Measurements from ENCODE around the gene TRAF1. TPM values are rescaled to one million over a fixed set of nuclear protein-coding genes. Genes with fewer than 3 reads are reported as not detected.

The TRAF1 gene
- total and polyA plus RNA-seq, 4 donors: 0.38 to 2.6 (median 0.71) TPM

GRCh38 chr9:120899490-120900068, 27.0 kb downstream of the TRAF1 start:
- WGBS: 88% methylated on average over 6 of the region's 6 CpGs
- Histone ChIP-seq H3K4me3 (ENCODE audit: low read depth in 1 of 3, low read length in 3 of 3) (no peak overlapping the region), H3K36me3 (ENCODE audit: control insufficient read depth in 4 of 4, insufficient read depth in 3 of 4, low read depth in 1 of 4, low read length in 3 of 4) (no peaks in the 10 kb centered on the region), H3K4me1 (ENCODE audit: control insufficient read depth in 4 of 4, insufficient read depth in 4 of 4, low read length in 3 of 4) (no peaks in the 10 kb centered on the region), H3K27ac (ENCODE audit: low read depth in 1 of 2, low read length in 2 of 2) (no peak overlapping the region), H3K9ac (ENCODE audit: low read depth in 1 of 2, low read length in 2 of 2) (no peak overlapping the region), H3K27me3 (ENCODE audit: control insufficient read depth in 4 of 4, insufficient read depth in 4 of 4, low read length in 3 of 4) (no peaks in the 10 kb centered on the region), H3K9me3 (ENCODE audit: control insufficient read depth in 4 of 4, low read length in 3 of 4) (no peaks in the 10 kb centered on the region)
- TF ChIP-seq GABPA (IDR thresholded peaks at IDR 0.05 in 1 of 2, conservative IDR thresholded peaks at IDR 0.05 in 1 of 2): no peak
- no peak for TF ChIP-seq NR2F2 (IDR thresholded peaks at IDR 0.05)
- TF ChIP-seq RXRA (IDR thresholded peaks at IDR 0.05): no peak
- no peak for TF ChIP-seq EGR1 (IDR thresholded peaks at IDR 0.05; ENCODE audit: low read depth in 2 of 2)
- TF ChIP-seq SP1 (IDR thresholded peaks at IDR 0.05): no peak
- no peak for TF ChIP-seq JUND (IDR thresholded peaks at IDR 0.05)
- no peak for TF ChIP-seq HNF4G (IDR thresholded peaks at IDR 0.05)
- TF ChIP-seq, protein P1, sequence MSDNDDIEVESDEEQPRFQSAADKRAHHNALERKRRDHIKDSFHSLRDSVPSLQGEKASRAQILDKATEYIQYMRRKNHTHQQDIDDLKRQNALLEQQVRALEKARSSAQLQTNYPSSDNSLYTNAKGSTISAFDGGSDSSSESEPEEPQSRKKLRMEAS (IDR thresholded peaks at IDR 0.05): no peak
- TF ChIP-seq ZBTB33 (IDR thresholded peaks at IDR 0.05): no peak
- TF ChIP-seq RAD21 (IDR thresholded peaks at IDR 0.05): no peak
- no peak for TF ChIP-seq FOXA1 (IDR thresholded peaks at IDR 0.05)
- TF ChIP-seq, protein P2, sequence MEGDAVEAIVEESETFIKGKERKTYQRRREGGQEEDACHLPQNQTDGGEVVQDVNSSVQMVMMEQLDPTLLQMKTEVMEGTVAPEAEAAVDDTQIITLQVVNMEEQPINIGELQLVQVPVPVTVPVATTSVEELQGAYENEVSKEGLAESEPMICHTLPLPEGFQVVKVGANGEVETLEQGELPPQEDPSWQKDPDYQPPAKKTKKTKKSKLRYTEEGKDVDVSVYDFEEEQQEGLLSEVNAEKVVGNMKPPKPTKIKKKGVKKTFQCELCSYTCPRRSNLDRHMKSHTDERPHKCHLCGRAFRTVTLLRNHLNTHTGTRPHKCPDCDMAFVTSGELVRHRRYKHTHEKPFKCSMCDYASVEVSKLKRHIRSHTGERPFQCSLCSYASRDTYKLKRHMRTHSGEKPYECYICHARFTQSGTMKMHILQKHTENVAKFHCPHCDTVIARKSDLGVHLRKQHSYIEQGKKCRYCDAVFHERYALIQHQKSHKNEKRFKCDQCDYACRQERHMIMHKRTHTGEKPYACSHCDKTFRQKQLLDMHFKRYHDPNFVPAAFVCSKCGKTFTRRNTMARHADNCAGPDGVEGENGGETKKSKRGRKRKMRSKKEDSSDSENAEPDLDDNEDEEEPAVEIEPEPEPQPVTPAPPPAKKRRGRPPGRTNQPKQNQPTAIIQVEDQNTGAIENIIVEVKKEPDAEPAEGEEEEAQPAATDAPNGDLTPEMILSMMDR (IDR thresholded peaks at IDR 0.05; ENCODE audit: low read depth, low read length, missing input control): no peak
- no peak for TF ChIP-seq FOXA2 (IDR thresholded peaks at IDR 0.05)
- no peak for TF ChIP-seq YY1 (IDR thresholded peaks at IDR 0.05)
- TF ChIP-seq, protein P3, sequence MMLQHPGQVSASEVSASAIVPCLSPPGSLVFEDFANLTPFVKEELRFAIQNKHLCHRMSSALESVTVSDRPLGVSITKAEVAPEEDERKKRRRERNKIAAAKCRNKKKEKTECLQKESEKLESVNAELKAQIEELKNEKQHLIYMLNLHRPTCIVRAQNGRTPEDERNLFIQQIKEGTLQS (IDR thresholded peaks at IDR 0.05): no peak
- no peak for DNase-seq (ENCODE audit: low spot score)

DNA sequence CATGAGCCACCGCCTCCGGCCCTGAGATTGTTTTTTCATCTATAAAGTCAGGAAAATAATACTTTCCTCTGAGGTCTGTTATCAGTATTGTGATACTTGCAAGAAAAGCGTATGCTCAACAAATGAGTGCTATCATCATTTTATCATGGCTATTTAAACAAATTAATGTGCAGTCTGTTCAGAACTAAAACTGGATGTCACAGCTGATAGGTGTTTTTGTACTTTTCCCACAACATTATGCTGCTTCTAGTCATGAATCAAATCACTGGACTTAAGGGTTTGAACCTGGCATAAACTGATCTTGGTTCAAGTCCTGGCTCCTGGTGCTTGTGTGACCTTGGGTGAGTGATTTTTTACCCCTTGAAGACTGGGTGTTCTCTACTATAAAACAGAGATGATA, 28.2 kb downstream of the TRAF1 start:
- no peak overlapping the region for H3K9ac ChIP-seq (ENCODE audit: low read depth in 1 of 2, low read length in 2 of 2)
- no peak for TF ChIP-seq RXRA (IDR thresholded peaks at IDR 0.05)
- TF ChIP-seq SP1 (IDR thresholded peaks at IDR 0.05): no peak
- TF ChIP-seq REST (IDR thresholded peaks at IDR 0.05): no peak
- no peak for TF ChIP-seq YY1 (IDR thresholded peaks at IDR 0.05)
- TF ChIP-seq GABPA (IDR thresholded peaks at IDR 0.05 in 1 of 2, conservative IDR thresholded peaks at IDR 0.05 in 1 of 2): no peak
- no peak for TF ChIP-seq TAF1 (conservative IDR thresholded peaks at IDR 0.05)
- TF ChIP-seq, protein P3 (IDR thresholded peaks at IDR 0.05): no peak
- TF ChIP-seq HNF4A (conservative IDR thresholded peaks at IDR 0.05): no peak
- no peak for TF ChIP-seq ZBTB33 (IDR thresholded peaks at IDR 0.05)
- no peak for TF ChIP-seq EGR1 (IDR thresholded peaks at IDR 0.05; ENCODE audit: low read depth in 2 of 2)
- no peak overlapping the region for H3K4me3 ChIP-seq (ENCODE audit: low read depth in 1 of 3, low read length in 3 of 3)
- 91% methylated on average over 3 of the region's 3 CpGs for WGBS
- H3K4me1 ChIP-seq (ENCODE audit: control insufficient read depth in 4 of 4, insufficient read depth in 4 of 4, low read length in 3 of 4): peaks cover 0 to 3% (median 0%) of the 10 kb centered on the region in 4 donors
- DNase-seq (ENCODE audit: low spot score): no peak
- H3K9me3 ChIP-seq (ENCODE audit: control insufficient read depth in 4 of 4, low read length in 3 of 4): no peaks in the 10 kb centered on the region
- H3K36me3 ChIP-seq (ENCODE audit: control insufficient read depth in 4 of 4, insufficient read depth in 3 of 4, low read depth in 1 of 4, low read length in 3 of 4): no peaks in the 10 kb centered on the region
- H3K27me3 ChIP-seq (ENCODE audit: control insufficient read depth in 4 of 4, insufficient read depth in 4 of 4, low read length in 3 of 4): no peaks in the 10 kb centered on the region
- no peak overlapping the region for H3K27ac ChIP-seq (ENCODE audit: low read depth in 1 of 2, low read length in 2 of 2)

Data from liver (tissue), 9 donors.